Gastroesophageal sphincter (tissue), 3 donors: Measurements from ENCODE around the gene SSBP3.

ENCODE experiments used
- CTCF ChIP-seq, 4 experiments: fragments of 200-600 bp in 2 of 4; fragments of 450-650 bp in 2 of 4; sonication (generic) in 1 of 4; IDR thresholded peaks; one replicate each; pipeline ENCODE4 v1.5.1; 2017 to 2019; ENCODE audit warnings: antibody characterized with exemption in 4 of 4, mild to moderate bottlenecking in 2 of 4, moderate library complexity in 2 of 4
- POLR2A ChIP-seq, 2 donors: fragments of 450-650 bp; IDR thresholded peaks; one replicate each; pipeline ENCODE4 v1.6.1; 2017; ENCODE audit warnings: antibody characterized with exemption in 2 of 2, mild to moderate bottlenecking in 2 of 2, moderate library complexity in 1 of 2
- POLR2AphosphoS5 ChIP-seq: sonication (generic); formaldehyde crosslinking; IDR thresholded peaks from one replicate; pipeline ENCODE4 v1.6.1; 2017; ENCODE audit warnings: antibody characterized with exemption

- TF ChIP-seq CTCF (IDR thresholded peaks at IDR 0.05) (no peak), POLR2A (IDR thresholded peaks at IDR 0.05) (no peak), POLR2AphosphoS5 (no peak)
These were observed 120.3 kb downstream of the SSBP3 start for GRCh38 chr1:54285815-54286345.
